Fibroblast of skin of left quadriceps (primary cell): ENCODE data around the gene ALPI.
"Not testable (repeated sequence)": the region's sequence is repeated elsewhere in the genome, so short reads cannot be mapped to it uniquely, and the experiment has no call there.

Experiments
- DNase-seq, 2 experiments: peaks; one replicate each; pipeline ENCODE4 v3.0.0-alpha.2; 2013; ENCODE audit warnings: low read depth in 2 of 2

ALPI gene

DNA sequence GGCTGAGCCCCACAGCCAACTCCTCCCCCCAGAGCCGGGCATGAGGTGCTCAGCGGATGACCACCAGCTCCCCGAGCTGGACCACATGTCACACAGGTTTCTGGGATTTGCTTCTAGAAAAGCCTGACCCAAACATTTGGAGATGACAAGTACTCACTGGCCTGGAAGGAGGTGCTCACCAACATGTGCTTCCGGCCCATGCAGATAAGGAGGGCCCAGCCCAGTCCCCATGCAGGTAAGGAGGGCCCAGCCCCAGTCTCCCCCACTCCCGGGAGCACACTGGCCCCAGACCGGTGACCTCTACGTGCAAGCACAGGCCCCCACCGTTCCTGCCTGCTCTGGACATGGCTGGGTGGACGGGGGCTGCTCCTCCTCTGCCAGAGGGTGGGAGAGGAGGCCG is 14.0 kb upstream of the ALPI start:
- DNase-seq = not testable (repeated sequence)

DNA sequence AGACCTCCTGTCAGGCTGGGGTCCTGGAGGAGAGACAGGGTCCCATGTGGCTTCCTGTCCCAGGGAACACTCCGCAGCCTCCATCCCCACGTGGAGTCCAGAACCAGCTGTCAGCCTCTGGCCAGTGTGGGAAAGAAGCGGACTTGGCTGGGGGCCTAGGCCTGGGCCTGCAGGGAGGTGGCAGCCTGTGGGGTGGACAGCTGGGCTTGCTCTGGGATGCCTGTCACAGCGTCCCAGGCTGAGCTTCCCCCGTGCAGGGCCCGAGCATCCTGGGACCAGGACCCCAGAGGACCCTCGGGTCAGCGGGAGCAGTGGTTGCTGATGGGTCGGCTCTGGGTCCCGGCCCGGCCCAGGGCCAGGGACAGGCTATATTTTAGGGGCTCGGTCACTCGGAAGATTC is 13.5 kb upstream of the ALPI start:
- not testable (repeated sequence) for DNase-seq

DNA sequence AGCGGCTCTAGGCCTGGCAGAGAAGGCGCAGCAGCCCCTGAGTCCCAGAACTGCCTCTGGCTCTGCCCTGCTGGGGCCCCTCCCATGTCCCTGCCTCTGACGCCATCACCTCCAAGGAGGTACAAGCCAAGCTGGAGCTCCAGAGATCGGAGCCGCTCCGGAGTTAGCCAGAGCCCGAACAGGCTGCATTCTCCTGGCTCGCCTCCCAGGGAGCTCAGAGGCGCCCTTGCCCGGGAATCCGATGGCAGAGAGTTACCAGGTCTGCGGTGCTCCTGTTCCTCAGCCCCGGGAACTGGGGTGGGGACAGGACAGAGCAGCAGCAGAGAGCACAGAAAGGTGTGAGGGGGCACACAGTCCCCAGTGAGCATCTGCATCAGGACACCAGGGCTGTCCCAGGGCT is 12.9 kb upstream of the ALPI start:
- DNase-seq = not testable (repeated sequence)

DNA sequence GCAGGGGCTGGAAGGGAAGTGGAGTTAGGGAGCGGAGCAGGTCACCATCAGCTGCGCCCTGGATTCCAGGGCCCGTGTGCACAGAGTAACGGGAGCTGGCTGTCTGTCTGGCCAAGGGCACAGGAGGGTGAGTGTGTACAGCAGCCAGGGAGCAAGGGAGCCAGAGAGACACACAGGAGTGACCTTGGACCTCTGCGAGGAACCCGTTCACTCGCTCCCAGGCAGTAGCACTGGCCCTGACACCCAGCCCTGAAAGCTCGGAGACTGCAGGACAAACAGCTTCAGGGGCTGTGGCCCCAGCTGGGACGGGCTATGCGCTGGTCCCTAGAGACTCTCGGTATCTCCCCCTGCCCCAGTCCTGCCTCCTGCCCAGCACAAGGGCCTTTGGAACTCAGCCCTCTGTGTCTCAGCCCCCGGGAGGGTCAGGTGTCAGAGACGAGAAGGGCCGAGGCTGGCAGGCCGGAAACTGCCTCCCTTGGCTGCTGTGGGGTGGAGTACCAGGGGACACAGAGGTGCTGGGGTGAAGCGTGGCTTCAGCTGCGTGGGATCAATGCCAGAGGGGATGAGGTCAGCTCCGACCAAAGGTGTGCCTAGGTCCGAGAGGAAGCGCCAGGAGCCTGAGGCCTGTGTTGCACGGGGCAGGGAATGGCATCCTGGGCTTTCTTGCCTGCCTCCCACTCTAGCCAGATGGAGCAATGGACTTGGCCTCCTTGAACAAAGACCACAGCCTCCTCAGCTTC is 12.1 kb upstream of the ALPI start:
- DNase-seq = not testable (repeated sequence)

DNA sequence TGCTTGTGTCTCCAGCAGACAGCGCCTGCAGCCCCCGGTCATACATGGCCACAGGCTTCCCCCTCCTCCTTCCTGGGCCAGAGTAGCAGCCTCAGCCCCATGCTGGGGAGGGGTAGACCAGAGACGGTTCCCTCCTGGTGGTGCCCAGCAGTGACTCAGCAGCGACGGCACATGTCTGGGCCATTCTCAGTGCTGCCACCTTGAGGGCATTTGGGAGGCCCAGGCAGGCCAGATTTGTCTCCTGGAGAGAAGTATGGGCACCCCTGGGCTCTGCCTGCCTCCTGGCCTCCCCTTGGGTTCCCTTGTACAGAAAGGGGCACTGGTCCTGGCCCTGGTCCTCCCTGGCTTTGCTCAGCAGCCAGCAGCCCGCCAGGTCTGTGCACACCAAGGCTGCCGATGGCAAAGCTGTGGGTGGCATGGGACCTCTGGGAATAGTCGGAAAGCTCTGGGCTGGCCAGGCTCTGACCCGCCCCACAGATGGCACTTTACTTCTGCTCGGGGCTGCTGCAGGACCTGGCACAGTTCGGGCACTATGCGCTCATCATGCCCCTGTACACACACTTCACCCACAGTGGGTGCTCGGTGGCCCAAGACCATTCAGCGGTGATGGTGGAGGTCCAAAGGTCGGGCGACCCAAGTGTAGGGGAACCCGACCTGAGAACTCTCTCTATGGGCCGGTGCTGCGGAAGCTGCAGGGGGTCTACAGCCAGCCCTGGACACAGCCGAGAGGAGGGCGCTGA is 11.4 kb upstream of the ALPI start:
- no peak for DNase-seq

DNA sequence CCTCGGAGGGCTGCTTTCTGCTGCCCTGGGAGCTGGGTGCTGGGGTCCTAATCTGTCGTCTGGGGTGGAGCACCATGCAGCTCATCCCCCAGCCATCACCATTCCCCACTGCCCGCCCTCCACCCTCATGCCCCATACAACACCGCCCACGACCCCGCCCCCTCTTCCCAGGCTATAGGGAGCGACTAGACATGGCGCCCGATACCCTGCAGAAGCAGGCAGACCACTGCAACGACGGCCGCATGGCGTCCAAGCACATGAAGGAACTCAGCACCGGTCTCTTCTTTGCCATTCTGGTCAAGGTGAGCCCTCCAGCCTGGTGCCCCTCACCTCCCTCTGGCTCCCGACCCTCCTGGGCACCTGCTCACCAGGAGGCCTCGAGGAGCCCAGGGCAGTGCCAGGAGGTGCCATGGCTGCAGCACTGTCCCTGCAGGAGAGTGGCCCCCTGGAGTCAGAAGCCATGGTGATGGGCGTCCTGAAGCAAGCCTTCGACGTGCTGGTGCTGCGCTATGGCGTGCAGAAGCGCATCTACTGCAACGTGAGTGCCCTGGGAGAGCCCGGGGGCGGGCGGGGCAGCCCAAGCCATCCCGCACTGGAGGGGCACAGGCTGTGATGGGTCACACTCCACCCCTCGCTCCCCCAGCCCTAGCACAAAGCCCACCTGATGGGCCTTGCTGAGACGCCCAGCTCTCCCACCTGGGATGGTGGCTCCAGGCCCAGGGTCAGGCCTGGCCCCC is 10.6 kb upstream of the ALPI start:
- not testable (repeated sequence) for DNase-seq

DNA sequence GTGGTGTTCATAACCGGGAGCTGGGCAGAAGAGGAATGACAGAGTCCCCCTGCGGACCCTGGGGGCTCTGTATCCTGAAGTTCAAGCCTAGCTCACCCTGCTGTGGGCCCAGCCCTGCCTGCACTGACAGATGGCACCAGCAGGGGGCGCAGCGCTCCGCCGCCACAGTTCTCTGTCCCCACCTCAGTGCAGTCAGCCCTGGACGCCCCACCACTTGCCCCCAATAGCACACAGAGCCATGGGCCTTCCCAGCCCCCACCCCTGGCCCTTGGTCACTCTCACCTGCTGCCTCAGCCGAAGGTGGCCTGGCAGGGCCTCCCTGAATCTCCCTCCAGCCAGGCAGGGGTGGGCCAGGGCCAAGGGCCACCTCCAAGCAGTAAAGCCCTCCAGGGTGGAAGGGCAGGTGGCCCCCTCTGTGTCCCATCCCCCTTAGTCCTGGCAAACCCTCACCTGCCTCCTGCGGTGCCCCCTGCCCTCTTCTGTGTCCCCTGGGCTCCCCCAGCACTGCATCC is 9.6 kb upstream of the ALPI start:
- DNase-seq = not testable (repeated sequence)

DNA sequence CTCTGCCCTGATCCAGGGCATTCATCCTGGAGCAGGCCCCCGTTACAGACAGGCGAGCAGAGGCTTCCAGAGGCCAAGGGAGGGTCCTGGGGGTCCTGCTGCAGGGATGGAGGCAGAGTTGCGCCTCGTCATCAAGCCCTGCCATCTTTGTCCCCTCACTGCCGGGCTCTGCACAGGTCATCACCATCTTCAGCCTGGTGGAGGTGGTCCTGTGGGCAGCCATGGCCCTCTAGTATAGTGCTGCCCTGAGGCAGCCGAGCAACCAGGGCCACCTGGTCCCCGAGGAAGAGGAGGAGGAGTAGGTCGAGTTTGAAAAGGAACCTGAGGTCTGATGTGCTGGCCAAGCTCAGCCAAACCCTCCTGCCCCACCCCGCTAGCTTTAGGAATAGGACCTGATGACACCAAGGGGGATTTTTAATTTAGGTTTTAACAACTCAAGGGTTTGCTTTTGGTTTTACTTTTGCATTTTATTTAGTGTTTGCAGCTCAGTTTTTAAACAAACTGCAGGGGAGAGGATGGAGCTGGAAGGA is 8.8 kb upstream of the ALPI start:
- no peak for DNase-seq

DNA sequence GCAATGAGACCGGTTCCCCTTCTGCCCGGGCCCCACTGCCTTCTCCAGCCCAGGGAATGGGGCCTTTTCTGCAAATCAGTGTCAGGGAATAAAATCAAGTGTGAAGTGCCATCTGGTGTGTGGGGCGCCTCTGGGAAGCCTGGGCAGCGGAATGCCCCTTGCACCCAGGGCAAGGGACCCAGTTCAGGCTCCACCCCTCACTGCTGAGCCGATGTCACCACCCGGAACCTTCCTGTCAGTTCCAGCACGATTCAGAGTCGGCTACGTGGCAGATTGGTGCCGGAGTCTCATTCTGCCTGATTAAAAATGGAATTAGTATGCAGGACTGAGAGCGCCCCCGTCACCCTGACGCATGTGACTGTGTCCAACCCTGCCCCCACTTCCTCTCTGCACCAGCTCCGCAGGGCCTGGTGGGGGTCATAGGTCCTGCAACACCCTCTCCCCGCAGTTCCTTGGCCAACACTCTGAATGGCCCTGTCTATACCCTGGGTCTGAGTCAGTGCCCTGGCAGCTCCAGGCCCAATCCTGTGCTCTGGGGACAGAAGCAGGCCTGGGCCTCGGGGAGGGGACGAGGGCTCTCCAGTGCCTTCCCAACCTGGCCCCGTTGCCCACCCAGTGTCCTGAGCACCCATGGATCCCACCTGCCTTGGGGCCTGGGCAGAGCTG is 8.2 kb upstream of the ALPI start:
- DNase-seq = no peak

DNA sequence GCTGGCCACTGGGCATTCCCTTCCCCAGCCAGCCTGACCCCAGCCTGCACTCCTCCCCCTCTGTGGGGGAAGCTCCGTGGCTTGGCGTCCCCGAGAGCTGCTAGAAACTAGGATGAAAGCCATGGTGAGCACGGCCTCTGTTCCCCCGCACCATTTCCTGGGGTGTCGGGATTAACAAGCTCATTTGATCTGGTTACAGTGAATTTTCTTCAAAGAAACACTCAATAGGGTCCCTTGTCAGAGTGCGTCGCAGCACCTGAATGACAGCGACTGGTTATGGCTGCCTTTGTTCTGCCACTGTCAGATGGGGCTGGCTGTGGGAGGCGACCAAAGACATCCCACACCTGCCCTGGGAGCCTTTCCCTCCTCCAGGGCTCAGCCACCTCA is 7.7 kb upstream of the ALPI start:
- no peak for DNase-seq

DNA sequence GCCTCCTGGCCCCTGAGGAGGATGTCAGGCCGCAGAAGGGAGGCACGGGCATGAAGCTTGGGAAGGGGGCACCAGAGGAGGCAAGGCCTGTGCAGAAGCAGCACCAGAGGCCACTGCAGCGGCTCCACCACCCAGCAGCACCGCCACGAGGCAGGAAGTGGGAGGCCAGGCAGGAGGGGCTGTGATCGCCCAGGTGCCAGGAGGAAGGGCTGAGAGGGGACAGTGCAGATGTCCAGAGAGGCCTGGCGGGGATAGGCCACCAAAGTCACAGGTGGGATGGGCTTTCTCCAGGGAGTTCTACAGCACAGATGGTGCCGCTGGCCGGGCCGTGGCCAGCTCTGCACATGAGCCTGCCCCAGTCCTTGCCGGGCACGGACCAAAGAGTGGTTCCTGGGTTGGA is 6.0 kb upstream of the ALPI start:
- DNase-seq = no peak

DNA sequence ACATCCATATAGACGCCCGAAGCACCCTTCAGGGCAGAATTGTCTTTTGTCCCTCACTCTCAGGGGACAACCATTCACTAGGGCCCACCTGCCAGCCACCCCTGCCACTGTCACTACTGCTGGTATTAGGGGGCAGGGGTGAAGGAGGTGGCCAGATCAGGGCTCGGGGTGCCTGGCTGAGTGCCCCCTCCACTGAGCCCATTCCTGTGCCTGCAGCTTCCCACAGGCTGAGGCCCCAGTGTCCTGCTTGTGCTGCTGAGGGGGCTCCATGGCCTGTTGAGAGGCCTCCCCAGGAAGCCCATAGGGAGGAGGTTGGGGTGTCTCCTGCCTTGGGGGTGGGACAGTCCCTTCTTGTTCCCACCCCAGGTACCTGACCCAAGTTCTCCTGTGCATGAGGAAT is 4.3 kb upstream of the ALPI start:
- DNase-seq = not testable (repeated sequence)

DNA sequence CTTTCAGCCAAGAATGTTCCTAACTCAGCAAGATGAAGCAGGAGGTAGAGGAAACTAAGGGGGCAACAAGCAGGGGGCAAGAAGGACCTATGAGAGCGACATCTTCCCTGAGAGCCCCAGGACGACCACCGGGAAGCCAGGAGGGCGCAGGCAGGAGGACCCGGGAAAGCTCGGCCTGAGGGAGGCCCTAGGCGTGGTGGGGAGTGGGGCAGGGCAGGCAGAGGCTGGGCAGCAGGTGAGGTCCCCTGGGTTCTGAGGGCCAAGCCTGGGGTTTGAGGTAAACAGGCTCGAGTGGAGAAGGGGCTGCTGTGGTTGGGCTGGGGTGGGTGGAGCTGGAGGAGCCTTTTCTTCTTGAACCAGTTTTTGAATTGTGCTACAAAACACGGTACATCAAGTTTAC is 1.3 kb upstream of the ALPI start:
- no peak for DNase-seq

DNA sequence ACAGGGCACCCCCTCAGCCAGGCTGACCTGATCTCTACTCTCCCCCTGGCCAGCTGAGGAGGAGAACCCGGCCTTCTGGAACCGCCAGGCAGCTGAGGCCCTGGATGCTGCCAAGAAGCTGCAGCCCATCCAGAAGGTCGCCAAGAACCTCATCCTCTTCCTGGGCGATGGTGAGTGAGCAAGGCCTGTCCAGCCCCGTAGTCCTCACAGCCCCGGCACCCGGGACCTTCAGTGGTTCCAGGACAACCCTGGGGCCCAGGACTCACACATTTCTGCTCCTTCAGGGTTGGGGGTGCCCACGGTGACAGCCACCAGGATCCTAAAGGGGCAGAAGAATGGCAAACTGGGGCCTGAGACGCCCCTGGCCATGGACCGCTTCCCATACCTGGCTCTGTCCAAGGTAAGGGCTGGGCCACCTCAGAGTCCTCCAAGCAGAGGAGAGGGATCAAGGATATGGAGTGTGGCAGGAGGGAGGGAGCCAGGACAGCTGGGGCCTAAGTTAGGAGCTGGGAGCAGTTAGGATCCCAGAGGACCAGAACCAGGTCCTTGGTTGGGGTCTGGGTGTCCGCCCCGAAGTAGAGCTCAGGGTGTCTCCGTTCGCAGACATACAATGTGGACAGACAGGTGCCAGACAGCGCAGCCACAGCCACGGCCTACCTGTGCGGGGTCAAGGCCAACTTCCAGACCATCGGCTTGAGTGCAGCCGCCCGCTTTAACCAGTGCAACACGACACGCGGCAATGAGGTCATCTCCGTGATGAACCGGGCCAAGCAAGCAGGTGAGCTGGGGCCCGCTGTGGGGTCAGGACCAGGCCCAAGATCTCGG is 555 bp downstream of the ALPI start:
- DNase-seq = no peak

DNA sequence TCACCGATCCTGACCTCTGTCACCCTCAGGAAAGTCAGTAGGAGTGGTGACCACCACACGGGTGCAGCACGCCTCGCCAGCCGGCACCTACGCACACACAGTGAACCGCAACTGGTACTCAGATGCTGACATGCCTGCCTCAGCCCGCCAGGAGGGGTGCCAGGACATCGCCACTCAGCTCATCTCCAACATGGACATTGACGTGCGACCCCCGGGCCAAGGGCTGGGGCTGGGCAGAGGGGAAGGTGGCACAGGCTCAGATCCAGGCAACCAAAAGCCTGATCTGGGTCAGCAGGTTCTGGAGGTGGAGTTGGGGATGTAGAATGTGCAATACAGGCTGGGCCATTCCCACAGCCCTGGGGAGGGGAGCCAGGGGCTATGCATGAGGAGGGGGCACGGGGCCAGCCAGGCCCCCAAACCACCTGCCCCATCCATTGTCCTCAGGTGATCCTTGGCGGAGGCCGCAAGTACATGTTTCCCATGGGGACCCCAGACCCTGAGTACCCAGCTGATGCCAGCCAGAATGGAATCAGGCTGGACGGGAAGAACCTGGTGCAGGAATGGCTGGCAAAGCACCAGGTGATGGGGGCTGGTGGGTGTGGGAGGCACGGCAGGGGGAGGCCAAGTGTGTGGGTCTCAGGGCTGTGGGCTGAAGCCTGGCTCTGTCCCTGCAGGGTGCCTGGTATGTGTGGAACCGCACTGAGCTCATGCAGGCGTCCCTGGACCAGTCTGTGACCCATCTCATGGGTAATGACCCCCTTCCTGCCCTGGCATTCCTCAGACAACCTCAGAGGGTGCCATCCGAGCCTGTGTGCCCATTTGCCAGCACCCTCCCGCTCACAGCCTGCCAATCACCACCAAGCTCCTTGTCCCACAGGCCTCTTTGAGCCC is 1.4 kb downstream of the ALPI start:
- DNase-seq = no peak

DNA sequence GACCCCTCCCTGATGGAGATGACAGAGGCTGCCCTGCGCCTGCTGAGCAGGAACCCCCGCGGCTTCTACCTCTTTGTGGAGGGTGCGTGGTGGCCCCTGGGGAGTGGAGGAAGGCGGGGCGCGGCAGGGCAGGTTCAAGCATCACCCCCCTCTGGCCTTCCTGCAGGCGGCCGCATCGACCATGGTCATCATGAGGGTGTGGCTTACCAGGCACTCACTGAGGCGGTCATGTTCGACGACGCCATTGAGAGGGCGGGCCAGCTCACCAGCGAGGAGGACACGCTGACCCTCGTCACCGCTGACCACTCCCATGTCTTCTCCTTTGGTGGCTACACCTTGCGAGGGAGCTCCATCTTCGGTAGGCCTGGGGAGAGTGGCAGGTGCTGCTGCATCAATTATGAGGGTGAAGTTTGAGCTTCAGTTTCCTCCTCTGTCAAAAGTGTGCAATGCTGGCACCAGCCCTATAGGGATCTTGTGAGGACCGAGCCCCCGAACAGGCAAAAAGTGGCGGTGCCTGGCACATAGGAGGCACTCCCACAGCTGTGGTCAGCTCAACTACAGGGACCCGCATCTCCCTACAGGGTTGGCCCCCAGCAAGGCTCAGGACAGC is 2.2 kb downstream of the ALPI start:
- no peak for DNase-seq

DNA sequence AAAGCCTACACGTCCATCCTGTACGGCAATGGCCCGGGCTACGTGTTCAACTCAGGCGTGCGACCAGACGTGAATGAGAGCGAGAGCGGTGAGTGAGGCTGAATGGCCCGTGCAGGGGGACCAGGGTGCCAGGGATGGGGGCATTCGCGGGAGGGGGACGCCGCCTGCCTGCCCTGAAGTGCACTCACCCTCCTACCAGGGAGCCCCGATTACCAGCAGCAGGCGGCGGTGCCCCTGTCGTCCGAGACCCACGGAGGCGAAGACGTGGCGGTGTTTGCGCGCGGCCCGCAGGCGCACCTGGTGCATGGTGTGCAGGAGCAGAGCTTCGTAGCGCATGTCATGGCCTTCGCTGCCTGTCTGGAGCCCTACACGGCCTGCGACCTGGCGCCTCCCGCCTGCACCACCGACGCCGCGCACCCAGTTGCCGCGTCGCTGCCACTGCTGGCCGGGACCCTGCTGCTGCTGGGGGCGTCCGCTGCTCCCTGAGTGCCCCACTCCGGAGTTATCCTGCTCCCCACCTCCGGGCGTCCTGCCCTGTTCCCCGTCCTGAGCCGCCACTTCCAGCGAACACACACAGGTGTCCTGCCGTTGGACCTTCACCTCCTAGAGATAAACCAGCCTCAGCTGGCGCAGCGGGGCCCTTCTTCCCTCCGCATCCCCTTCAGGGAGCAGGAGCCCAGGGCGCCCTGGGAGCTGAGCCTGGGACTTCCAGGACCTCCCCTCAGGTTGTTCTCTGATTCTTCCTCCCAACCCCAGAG is 2.9 kb downstream of the ALPI start:
- DNase-seq = no peak

DNA sequence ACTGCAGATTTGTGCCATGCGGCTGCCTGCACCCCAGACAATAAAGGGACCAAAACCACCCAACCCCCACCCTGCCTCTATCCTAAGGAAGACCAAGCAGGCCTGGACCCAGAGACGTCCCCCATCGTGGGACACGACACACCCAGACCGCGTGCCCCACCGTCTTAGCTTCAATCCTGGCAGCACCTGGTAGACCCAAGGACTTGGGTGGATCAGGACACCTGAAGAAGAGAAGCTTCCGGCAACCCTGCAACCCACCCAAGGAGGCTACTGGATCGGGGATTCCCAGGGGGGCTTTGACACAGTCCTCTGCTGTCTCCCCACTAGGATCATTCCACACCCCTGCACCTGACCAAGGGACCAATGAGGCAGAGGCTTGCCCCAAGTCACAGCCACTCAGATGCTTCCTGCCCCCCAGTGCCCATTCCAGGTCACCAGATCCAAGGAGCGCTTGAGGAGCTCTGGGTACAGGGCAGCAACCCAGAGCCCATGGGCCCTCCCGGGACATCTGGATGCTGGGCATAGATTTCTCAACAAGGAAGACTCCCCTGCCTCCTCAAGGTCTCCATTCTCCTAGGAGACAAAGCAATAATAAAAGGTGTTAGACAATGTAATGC is 3.6 kb downstream of the ALPI start:
- no peak for DNase-seq
